HCT116 (cell line): ENCODE measurements around the gene SEC24B.
A peak's percentile ranks its signal among the peaks of the same experiment; 100 is the strongest.

Experiments used
- CEBPB ChIP-seq: IDR thresholded peaks from 2 replicates; pipeline ENCODE4 v1.6.1; 2012; ENCODE audit warnings: low read depth
- EZH2 ChIP-seq: fragments of 200-600 bp; sonication (generic); IDR thresholded peaks from 2 replicates; pipeline ENCODE4 v1.6.1; 2017; ENCODE audit warnings: antibody characterized with exemption, mixed run types
- POLR2A ChIP-seq: IDR thresholded peaks from 2 replicates; pipeline ENCODE4 v1.7.0; 2011; ENCODE audit warnings: borderline replicate concordance; ENCODE audit not compliant: insufficient read depth, insufficient read length; ENCODE audit errors: extremely low read depth
- POLR2AphosphoS5 ChIP-seq: IDR thresholded peaks from 2 replicates; pipeline ENCODE4 v1.6.1; 2011; ENCODE audit warnings: mild to moderate bottlenecking, low read depth, low read length, moderate library complexity
- RAD21 ChIP-seq: IDR thresholded peaks from 2 replicates; pipeline ENCODE4 v1.6.1; 2012; ENCODE audit warnings: low read depth, mild to moderate bottlenecking
- YY1 ChIP-seq: IDR thresholded peaks from 2 replicates; pipeline ENCODE4 v1.6.1; 2011; ENCODE audit warnings: low read length, low read depth, moderate library complexity, mild to moderate bottlenecking; ENCODE audit not compliant: insufficient replicate concordance; ENCODE audit errors: extremely low read depth
- TF ChIP-seq, protein P1 (sequence below), 3 experiments: fragments of 200-600 bp in 1 of 3; sonication (generic) in 1 of 3; IDR thresholded peaks in 2 of 3; conservative IDR thresholded peaks in 1 of 3; 2 replicates each; pipeline ENCODE4 v1.5.1; 2012 to 2017; ENCODE audit warnings: low read depth in 2 of 3, low read length in 2 of 3, antibody characterized with exemption in 1 of 3, borderline replicate concordance in 1 of 3, control low read depth in 1 of 3, mild to moderate bottlenecking in 1 of 3, mixed read lengths in 1 of 3, mixed run types in 1 of 3, moderate library complexity in 1 of 3; ENCODE audit not compliant: insufficient read depth in 1 of 3
- TF ChIP-seq, protein P2 (sequence below): IDR thresholded peaks from 2 replicates; pipeline ENCODE4 v1.6.1; 2012
- TF ChIP-seq, protein P3 (sequence below): IDR thresholded peaks from 2 replicates; pipeline ENCODE4 v1.6.1; 2012; ENCODE audit warnings: low read depth

DNA sequence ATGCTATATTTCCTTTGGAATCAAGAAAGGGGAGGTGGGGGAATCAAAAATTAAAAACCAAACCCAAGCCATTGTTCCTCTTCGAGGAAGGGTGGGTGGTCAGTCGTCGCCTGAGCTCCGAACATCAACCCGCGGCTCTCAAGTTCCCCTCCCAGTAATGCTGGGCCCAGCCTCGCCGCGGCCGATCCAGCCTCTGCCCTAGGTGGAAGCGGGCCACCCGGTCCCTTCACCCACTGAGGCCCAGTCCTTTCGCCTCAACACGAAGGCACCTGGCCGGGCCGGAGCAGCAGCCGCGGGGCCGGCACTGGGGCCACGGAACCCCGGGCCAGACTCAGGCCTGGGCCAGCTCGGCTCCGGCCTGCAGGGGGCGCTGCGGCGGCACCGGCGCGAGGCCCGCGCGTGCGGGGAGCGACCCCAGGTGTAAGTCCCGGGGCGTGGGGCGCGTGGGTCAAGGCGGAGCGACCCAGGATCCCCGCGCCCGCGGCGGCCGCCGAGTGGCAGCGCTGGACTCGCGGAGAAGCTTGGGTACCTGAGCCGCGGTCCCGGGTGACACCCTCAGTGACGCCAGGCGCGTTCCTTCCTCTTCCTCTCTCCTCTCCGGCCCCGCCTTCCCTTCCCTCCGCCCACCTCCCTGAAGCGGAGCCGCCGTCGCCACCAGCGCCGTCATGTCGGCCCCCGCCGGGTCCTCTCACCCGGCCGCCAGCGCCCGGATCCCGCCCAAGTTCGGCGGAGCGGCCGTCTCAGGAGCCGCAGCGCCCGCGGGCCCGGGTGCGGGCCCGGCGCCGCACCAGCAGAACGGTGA, at the start of gene SEC24B:
- TF ChIP-seq, protein P1, sequence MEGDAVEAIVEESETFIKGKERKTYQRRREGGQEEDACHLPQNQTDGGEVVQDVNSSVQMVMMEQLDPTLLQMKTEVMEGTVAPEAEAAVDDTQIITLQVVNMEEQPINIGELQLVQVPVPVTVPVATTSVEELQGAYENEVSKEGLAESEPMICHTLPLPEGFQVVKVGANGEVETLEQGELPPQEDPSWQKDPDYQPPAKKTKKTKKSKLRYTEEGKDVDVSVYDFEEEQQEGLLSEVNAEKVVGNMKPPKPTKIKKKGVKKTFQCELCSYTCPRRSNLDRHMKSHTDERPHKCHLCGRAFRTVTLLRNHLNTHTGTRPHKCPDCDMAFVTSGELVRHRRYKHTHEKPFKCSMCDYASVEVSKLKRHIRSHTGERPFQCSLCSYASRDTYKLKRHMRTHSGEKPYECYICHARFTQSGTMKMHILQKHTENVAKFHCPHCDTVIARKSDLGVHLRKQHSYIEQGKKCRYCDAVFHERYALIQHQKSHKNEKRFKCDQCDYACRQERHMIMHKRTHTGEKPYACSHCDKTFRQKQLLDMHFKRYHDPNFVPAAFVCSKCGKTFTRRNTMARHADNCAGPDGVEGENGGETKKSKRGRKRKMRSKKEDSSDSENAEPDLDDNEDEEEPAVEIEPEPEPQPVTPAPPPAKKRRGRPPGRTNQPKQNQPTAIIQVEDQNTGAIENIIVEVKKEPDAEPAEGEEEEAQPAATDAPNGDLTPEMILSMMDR (IDR thresholded peaks at IDR 0.05 in 2 of 3, conservative IDR thresholded peaks at IDR 0.05 in 1 of 3; ENCODE audit: borderline replicate concordance in 1 of 3, insufficient read depth in 1 of 3, low read depth in 2 of 3, low read length in 2 of 3) = peak; percentile 13 to 70 (median 69); a peak in 5 of 6 replicates
- TF ChIP-seq POLR2AphosphoS5 = peak; percentile 85
- peak; percentile 67 for TF ChIP-seq POLR2A
- no peak for TF ChIP-seq EZH2
- TF ChIP-seq RAD21 = peak; percentile 45
- no peak for TF ChIP-seq CEBPB
- peak; percentile 68 for TF ChIP-seq YY1
- TF ChIP-seq, protein P2, sequence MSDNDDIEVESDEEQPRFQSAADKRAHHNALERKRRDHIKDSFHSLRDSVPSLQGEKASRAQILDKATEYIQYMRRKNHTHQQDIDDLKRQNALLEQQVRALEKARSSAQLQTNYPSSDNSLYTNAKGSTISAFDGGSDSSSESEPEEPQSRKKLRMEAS = peak; percentile 73
- TF ChIP-seq, protein P3, sequence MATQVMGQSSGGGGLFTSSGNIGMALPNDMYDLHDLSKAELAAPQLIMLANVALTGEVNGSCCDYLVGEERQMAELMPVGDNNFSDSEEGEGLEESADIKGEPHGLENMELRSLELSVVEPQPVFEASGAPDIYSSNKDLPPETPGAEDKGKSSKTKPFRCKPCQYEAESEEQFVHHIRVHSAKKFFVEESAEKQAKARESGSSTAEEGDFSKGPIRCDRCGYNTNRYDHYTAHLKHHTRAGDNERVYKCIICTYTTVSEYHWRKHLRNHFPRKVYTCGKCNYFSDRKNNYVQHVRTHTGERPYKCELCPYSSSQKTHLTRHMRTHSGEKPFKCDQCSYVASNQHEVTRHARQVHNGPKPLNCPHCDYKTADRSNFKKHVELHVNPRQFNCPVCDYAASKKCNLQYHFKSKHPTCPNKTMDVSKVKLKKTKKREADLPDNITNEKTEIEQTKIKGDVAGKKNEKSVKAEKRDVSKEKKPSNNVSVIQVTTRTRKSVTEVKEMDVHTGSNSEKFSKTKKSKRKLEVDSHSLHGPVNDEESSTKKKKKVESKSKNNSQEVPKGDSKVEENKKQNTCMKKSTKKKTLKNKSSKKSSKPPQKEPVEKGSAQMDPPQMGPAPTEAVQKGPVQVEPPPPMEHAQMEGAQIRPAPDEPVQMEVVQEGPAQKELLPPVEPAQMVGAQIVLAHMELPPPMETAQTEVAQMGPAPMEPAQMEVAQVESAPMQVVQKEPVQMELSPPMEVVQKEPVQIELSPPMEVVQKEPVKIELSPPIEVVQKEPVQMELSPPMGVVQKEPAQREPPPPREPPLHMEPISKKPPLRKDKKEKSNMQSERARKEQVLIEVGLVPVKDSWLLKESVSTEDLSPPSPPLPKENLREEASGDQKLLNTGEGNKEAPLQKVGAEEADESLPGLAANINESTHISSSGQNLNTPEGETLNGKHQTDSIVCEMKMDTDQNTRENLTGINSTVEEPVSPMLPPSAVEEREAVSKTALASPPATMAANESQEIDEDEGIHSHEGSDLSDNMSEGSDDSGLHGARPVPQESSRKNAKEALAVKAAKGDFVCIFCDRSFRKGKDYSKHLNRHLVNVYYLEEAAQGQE = no peak
